Ecto neural progenitor cell (in vitro differentiated cells): ENCODE measurements around the gene MRPL48.
A peak's percentile ranks its signal among the peaks of the same experiment; 100 is the strongest.
"Not testable (repeated sequence)": the region's sequence is repeated elsewhere in the genome, so short reads cannot be mapped to it uniquely, and the experiment has no call there.

Source experiments
- DNase-seq: peaks from one replicate; pipeline ENCODE4 v3.0.0-alpha.2; 2018; ENCODE audit warnings: low spot score

MRPL48 gene

DNA sequence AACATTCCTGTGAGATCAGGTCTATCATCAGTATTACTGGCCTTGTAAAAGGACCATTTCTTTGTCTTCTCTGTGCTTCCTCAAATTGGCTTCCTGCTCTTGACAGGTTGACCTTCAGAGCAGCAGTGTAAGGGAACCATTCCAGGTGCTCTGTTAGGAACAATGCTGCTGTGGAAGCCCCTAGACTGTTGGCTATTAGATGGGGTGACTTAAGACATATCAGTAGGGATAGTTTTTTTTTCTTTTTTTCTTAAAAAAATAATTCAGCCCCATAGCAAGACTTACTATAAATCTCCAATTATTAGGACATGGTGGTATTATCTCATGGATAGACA, 51.4 kb downstream of the MRPL48 start:
- no peak for DNase-seq

DNA sequence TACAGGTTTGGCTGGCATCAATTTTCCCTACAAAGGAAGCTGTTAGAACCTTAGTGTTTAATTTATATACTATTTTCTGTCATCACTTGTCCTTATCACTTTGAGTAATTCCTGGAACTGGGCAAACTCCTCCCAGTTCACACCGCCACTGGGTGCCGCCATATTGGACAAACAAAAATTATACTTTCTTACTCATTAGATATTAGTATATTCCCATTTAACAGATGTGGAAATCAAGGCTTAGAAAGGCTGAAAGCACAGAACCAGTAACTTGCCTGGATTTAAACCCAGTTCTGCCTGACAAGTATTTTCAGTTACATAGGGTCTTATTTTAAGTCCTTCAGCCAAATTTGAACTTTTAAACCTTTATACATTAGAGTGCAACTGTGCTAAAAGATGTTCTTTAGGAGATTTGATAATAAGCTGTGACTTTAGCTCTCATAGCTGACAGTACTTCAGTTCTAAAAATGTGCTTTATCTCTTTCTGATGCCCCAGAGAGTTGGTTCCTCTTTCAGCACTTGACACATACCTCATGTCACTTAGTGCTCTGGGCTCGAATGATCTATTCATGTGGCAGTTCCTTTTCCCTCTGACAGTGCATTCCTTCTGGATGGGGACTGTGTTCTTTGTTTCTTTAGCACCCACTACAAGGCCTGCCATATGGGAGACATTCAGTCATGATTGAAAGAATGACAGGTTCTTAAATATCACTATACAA, 63.5 kb downstream of the MRPL48 start:
- DNase-seq, result no peak

GRCh38 chr11:73852049-73852448, 64.4 kb downstream of the MRPL48 start:
- DNase-seq, result no peak

GRCh38 chr11:73854680-73855079, 67.0 kb downstream of the MRPL48 start:
- no peak for DNase-seq

DNA sequence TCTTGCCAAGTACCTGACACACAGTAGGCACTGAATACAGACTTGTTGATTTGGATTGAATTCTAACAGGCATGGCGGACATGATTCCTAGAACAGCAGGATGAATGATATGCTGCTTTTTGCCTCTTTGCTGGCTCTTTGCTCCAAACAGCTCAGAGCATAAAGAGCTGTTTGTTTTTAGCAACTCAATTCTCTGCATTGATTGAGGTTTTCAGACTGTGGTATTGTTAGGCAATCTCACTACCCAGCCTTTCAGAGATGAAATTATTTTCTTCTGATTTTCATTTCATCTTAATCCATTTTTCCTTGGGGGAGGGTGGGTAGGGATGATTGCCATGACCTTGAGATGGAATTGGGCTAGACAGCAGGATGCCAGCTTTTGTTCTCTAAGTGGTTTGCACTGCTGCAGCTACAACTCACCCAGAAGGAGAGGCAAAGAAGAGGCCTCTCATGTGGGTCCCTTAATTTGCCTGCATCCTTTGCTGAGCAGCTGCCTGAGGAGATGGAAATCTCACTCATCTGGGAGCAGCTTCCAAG, 68.4 kb downstream of the MRPL48 start:
- DNase-seq, result no peak

DNA sequence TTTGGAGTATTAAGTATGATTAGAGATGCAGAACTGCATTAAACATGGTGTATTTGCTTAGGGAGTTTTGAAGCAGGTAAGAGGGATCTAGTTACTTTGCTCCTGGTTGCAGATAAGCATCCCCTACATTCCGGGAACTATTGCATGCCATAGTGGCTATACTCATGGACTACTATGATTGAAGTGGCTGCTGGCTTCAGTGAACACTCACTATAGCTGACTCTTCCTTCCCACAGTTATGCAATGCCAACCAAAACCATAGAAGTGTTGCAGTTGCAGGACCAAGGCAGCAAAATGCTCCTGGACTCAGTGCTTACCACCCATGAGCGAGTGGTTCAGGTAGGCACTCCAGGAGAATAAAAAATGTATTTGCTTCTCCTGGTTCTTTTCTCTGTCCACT, 72.0 kb downstream of the MRPL48 start:
- DNase-seq, result no peak

- no peak for DNase-seq
Measured at GRCh38 chr11:73860202-73860601, 72.5 kb downstream of the MRPL48 start.

DNA sequence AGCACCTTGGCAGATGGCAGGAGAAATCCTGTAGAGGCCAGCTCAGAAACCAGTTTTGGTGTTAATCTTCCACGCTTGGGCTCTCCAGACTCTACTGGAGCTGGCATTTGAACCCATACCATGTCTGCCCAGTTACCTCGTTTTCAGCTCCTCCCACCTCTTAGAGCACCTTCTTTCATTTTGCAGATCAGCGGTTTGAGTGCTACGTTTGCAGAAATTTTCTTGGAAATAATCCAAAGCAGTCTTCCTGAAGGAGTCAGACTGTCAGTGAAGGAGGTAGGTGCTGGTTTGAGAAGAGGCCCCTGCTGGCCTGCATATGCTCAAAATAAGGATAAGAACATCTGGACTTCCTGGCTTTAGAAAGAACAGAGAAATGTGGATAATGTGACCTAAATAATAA, 75.3 kb downstream of the MRPL48 start:
- DNase-seq, result no peak

DNA sequence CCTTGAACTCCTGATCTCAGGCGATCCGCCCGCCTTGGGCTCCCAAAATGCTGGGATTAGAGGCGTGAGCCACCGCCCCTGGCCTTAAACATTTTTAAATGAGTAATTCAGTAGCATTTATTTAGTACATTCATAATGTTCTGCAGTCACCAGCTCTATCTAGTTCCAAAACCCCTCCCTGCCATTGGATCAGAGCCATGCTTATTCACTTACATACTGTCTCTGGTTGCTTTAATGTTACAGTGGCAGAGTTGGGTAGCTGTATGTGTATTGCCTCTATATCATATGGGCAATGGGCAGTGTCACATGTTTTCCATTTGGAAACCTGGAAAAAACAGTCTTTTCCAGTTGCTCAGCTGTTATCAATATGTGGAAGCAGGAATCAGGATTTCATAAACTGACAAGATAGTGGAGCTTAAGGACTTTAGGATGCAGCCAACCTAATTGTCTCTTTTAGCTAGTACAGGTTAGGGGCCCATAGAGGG, 78.5 kb downstream of the MRPL48 start:
- no peak for DNase-seq

- no peak for DNase-seq
Measured at GRCh38 chr11:73866586-73866996, 78.9 kb downstream of the MRPL48 start.

DNA sequence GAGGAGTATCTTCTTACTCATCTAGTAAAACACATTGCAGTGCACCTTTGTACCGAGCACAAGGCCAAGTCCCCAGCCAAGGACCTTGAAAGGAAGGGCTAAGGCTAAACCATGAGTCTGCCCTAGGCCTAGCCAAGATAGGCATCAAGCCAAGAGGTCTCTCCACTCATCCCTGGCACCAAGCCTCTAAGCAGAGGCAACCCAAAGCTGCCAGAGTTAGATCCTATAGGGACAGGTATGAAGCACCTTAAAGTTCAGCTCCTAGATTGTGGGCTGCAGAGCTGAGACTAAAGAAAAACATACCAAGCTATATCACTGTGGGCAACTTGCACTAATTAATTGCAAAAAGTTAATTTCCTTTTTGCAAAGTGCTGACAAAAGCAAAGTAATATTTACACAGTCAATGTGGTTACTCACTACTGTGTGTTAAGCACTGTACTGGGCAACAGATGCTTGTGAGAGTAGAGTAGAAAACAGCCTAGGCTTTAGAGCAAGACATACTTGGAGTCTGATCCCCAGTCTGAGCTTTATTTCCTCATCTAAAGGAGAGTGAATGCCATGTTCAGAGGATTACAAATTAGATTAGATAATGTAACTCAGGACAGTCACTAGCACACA, 81.8 kb downstream of the MRPL48 start:
- DNase-seq, result no peak

- DNase-seq, result no peak
Measured at GRCh38 chr11:73870261-73870660, 82.6 kb downstream of the MRPL48 start.

GRCh38 chr11:73872749-73873357, 85.2 kb downstream of the MRPL48 start:
- DNase-seq, result no peak

DNA sequence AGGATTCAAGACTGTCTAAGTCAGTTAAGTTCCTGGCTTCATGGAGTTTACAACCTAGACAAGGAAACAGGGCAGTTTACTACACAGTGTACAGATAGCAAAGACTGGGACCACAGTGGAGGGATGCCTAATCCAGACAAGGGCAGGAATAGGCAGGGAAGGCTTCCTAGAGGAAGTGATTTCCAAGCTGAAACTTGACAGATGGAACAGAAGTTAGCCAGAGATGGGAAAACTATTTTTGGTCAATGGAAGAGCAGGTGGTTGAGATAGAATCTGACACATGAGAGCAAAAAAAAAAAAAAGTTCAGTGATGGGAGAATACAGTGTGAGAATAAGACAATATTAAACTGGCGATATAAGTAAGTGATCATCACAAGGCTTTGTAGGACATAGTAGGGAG, 87.7 kb downstream of the MRPL48 start:
- no peak for DNase-seq

DNA sequence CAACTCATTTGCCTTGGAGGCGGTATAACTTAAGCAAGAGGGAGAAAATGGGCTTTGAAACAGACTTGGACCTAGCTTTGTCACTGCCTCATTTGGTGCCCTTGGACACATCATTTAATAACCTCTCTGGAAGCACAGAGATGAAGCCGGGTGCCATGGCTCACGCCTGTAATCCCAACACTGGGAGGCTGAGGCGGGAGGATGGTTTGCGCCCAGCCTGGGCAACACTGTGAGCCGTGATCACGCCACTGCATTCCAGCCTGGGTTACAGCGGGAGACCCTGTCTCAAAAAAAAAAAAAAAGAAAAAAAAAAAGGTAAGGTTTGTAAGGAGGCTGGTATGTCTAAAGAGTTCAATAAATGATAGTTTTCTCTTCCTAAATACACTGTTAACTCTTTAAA, 88.2 kb downstream of the MRPL48 start:
- DNase-seq, result no peak

DNA sequence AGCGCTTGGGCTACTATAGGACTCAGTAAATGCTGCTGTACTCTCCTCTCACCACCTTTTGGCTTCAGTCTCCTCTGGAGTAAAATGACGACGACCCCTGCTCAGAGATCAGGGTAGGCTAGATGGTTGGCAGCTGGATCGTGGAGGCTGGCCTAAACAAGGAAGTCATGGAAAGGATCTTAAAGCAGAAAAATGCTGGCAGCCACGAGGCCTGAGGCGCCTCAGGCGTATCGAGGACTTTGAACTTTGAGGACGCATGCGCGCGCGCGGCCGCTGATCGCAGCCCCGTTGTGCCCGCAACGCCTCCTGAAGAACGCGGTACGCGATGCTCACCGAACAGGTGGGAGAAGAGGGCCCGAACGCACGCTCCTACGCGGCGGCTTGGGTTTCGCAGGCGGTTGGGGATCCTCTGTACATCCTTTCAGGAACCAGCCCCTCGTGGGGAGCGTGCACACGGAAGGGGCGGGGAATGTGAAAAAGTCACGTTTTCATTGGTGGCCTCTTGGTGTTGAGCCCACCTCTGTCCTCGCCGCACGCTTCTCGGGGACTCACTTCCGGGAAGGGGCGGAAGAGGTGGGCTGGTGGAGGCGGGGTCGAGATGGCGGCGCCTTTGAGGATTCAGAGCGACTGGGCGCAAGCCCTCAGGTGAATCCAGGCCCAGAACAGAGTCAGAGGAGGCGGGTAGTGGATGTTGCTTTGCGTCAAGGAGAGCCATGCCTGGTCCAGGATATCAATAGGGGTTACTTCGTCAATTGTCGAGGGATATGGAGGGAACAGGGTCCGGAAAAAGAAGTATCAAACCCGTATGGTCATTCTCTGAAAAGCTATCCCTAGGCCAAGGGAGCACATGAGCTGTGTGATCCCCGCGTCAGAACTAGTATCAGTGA, 89.0 kb downstream of the MRPL48 start, which contains the start of the genes COA4 and PAAF1:
Gene COA4, minus strand, starts transcription at position 423 of the 887 bp plus-strand sequence. CDS start 3,468 bp downstream, outside the sequence.
Gene PAAF1, plus strand, starts transcription at position 576 of the 887 bp plus-strand sequence. Its CDS starts 23 bp downstream, at position 599.
- peak; percentile 95 for DNase-seq

DNA sequence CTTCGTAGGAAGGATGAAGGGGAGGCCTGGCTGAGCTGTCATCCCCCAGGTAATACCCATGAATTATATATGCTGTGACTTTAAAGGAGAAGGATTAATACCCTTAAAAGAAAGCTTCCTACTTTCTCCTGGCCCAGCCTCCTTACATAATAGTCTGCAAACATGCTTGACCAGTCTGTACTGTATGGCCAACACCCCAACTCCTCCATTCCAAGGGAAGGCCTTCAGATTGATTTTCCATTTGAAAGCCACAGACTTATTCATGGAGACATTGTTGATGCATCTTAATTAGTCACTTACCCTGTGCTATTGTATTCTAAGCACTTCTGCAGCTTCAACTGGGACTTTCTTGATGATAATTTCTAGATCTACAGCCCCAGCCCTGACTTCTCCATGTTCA, 91.1 kb downstream of the MRPL48 start:
- DNase-seq, result no peak

DNA sequence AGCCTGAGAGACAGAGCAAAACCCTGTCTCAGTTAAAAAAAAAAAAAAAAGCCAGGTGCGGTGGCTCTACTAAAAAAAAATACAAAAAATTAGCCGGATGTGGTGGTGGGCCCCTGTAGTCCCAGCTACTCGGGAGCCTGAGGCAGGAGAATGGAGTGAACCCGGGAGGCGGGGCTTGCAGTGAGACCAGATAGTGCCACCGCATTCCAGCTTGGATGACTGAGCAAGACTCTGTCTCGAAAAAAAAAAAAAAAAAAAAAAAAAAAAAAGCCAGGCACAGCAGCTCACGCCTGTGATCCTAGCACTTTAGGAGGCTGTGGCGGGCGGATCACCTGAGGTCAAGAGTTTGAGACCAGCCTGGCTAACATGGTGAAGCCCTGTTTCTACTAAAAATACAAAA, 92.8 kb downstream of the MRPL48 start:
- not testable (repeated sequence) for DNase-seq

DNA sequence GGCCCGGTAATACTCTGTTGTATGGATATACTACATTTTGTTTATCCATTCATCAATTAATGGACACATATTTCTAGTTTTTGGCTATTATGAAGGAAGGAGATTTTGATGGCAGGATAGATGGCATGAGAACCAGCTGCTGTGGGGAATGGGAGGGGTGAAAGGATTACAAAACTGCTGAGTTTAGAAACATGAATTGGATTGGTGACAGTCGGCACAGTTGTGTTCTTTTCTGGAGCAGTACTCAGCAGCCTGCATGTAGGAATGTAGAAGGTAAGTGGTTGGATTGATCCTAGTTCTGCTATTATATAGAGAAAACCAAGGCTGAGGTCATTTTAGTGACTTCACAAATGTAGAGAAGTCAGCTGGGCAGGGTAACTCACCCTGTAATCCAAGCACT, 96.2 kb downstream of the MRPL48 start:
- DNase-seq, result no peak

DNA sequence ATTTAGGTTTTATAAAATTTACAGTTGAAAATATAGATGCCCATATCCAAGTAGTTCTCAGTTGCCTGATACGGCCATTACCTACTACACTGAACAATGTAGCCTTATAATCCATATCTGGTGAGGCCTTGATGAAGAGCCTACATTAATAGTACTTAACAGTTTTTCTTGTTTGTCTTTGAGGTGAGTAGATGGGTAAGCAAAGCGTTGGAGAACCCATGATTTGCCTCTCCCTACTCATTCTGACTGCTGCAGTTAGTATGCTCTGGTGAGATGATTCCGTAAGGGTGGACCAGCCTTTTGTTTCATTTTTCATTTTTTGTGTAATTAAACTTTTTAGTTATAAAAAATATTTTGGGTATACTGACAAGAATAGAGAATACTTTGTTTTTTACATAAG, 100.6 kb downstream of the MRPL48 start:
- no peak for DNase-seq

GRCh38 chr11:73889019-73889418, 101.3 kb downstream of the MRPL48 start:
- no peak for DNase-seq

GRCh38 chr11:73889536-73889935, 101.9 kb downstream of the MRPL48 start:
- DNase-seq, result no peak
